ENCODE measurements around the gene TIGD3. TPM values are rescaled to one million over a fixed set of nuclear protein-coding genes. Genes with fewer than 3 reads are reported as not detected.

The TIGD3 gene
- total and polyA plus RNA-seq, 2 experiments from 2014 or later: 1.2 to 3.0 TPM

DNA sequence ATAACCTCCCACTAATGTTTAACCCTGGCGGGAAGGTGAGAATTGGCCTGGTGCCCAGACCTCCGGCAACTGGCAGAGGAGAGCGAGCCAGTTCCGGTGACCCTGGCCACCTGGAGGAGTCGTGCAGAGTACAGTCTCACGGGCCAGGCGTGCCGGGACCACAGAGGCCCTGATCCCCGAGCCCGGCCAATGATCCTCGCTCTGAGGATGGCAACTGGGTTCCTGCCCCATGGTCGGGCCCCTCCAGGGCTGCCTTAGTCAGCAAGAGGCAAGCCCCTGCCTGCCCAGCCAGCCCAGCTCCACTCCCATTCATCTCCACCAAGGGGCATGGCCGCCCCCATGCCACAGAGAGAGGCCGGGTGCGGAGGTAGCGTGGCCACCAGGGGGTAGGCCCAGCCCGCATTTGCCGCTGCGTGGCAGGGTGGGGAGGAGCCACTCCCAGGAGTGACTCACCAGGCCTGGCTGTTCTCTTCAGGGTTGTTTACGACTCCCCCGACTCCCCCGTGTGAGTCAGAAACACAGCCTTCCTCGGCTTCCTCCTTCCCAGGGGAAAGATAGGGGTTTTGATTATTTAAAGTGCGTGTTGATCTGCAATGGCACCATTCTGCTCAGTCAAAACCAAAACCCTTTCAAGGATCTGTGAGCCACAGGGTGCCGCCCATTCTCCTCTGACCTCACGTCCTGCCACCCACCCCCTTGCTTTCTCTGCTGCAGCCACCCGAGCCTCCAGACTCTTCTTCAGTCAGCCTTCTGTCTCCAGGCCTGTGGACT, 27.7 kb downstream of the TIGD3 start, which contains the start of gene SLC25A45 (continued):
- TF ChIP-seq, protein P1, sequence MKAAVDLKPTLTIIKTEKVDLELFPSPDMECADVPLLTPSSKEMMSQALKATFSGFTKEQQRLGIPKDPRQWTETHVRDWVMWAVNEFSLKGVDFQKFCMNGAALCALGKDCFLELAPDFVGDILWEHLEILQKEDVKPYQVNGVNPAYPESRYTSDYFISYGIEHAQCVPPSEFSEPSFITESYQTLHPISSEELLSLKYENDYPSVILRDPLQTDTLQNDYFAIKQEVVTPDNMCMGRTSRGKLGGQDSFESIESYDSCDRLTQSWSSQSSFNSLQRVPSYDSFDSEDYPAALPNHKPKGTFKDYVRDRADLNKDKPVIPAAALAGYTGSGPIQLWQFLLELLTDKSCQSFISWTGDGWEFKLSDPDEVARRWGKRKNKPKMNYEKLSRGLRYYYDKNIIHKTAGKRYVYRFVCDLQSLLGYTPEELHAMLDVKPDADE (IDR thresholded peaks at IDR 0.05): no peak
- TF ChIP-seq, protein P2, sequence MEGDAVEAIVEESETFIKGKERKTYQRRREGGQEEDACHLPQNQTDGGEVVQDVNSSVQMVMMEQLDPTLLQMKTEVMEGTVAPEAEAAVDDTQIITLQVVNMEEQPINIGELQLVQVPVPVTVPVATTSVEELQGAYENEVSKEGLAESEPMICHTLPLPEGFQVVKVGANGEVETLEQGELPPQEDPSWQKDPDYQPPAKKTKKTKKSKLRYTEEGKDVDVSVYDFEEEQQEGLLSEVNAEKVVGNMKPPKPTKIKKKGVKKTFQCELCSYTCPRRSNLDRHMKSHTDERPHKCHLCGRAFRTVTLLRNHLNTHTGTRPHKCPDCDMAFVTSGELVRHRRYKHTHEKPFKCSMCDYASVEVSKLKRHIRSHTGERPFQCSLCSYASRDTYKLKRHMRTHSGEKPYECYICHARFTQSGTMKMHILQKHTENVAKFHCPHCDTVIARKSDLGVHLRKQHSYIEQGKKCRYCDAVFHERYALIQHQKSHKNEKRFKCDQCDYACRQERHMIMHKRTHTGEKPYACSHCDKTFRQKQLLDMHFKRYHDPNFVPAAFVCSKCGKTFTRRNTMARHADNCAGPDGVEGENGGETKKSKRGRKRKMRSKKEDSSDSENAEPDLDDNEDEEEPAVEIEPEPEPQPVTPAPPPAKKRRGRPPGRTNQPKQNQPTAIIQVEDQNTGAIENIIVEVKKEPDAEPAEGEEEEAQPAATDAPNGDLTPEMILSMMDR (conservative IDR thresholded peaks at IDR 0.05; ENCODE audit: low read depth in 2 of 2): peak; percentile 43 to 69
- TF ChIP-seq ZNF331 (CRISPR knock-in tag; IDR thresholded peaks at IDR 0.05; ENCODE audit: low read depth): no peak

DNA sequence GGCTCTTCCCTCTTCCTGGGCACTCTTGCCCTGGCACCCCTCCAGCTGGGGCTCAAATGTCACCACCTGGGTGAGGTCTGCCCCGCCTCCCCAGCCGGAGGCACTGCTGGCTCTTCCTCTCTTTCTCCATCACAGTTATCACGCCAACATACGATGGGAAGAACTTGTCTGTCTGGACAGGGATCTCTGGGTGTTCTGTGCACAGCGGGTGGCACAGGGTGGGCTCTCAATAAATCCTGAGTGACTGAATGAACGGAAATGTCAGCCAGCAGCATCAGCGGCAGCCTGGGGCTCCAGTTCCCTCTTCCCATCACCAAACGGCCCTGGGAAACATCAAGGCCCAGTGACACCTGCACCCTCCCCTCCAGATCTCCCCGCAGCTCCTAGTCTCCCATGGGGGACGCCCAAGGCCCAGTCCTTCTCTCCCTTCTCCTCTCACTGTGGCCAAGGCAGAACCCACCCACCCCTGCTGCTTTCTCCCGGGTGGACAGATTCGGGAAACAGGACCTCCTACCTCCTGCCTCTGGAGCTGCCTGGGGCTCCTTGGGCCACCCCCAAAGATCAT, 28.3 kb downstream of the TIGD3 start:
- Histone ChIP-seq H3K4me1 (ENCODE audit: insufficient read depth) (peaks cover 13% of the 10 kb centered on the region), H4K20me1 (replicated peaks; ENCODE audit: insufficient read depth) (no peaks in the 10 kb centered on the region), H3K27ac (ENCODE audit: low read depth) (no peak overlapping the region), H3K4me2 (peak overlapping the region; percentile 21; the same call in 1 of the 2 replicates), H3K9me2 (ENCODE audit: insufficient read depth) (no peaks in the 10 kb centered on the region), H3K4me3 (no peak overlapping the region), H3K79me2 (replicated peaks; ENCODE audit: insufficient read depth) (no peaks in the 10 kb centered on the region), H2AFZ (peak overlapping the region; percentile 67), H3K36me3 (ENCODE audit: insufficient read depth) (no peaks in the 10 kb centered on the region), H3F3A (replicated peaks; ENCODE audit: low read depth) (0 out of 2 replicates have a peak, but pooled peaks cover 6% of the 10 kb centered on the region), H3K27me3 (ENCODE audit: insufficient read depth) (no peaks in the 10 kb centered on the region)
- Mint-ChIP-seq H3K4me1 (peaks cover 23% of the 10 kb centered on the region), H3K27me3 (ENCODE audit: insufficient read depth, low read depth, poor library complexity) (peaks cover 18% of the 10 kb centered on the region), H3K27ac (peak overlapping the region; percentile 90), H3K9me3 (no peaks in the 10 kb centered on the region), H3K4me3 (peak overlapping the region; percentile 10; the same call in 2 of the 3 replicates), H3K36me3 (ENCODE audit: low read depth) (no peaks in the 10 kb centered on the region)
- TF ChIP-seq NANOG (IDR thresholded peaks at IDR 0.05; ENCODE audit: borderline replicate concordance) (no peak), CREB1 (CRISPR knock-in tag; IDR thresholded peaks at IDR 0.05; ENCODE audit: low read depth) (no peak), ZNF331 (CRISPR knock-in tag; IDR thresholded peaks at IDR 0.05; ENCODE audit: low read depth) (no peak), STAT1 (IDR thresholded peaks at IDR 0.05; ENCODE audit: unreplicated experiment) (no peak), POLR2AphosphoS5 (IDR thresholded peaks at IDR 0.05; ENCODE audit: low read depth) (no peak)
- TF ChIP-seq, protein P1 (IDR thresholded peaks at IDR 0.05): no peak
- no peak for DNase-seq (ENCODE audit: low spot score)
- no peak for ATAC-seq

DNA sequence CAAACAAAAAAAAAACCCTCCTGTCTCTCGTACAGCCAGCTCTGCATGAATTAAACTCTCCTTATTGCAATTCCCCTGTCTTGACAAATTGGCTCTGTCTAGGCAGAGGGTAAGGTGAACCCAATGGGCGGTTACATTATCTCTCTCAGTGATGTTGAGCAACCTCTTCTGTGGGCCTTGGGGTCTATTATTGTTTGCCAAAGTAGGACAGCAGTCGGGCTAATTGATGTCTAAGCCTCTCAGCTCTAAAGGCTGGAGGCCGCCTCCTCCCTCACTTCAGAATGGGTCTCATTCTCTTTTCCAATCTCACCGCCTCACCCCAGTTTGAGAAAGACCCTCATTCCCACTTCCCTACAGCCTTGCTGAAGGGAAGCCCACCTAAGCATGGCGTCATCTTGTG, 29.2 kb downstream of the TIGD3 start:
- DNase-seq (ENCODE audit: low spot score): no peak
- Mint-ChIP-seq H3K4me3 (no peak overlapping the region; the same call in 2 of the 3 replicates), H3K27ac (no peak overlapping the region)
- TF ChIP-seq ZNF114 (CRISPR knock-in tag; IDR thresholded peaks at IDR 0.05) (no peak), JUNB (IDR thresholded peaks at IDR 0.05; ENCODE audit: unreplicated experiment) (no peak), EZH2phosphoT487 (IDR thresholded peaks at IDR 0.05; ENCODE audit: unreplicated experiment) (no peak), ZNF331 (CRISPR knock-in tag; IDR thresholded peaks at IDR 0.05; ENCODE audit: low read depth) (no peak)

More for the DNA sequence above, 29.2 kb downstream of the TIGD3 start:
- no peak overlapping the region for H3K4me3 ChIP-seq
- no peak overlapping the region for H2AFZ ChIP-seq
- no peak overlapping the region for H3K4me2 ChIP-seq
- no peaks in the 10 kb centered on the region for H3K36me3 Mint-ChIP-seq (ENCODE audit: low read depth)
- H3K27me3 ChIP-seq (ENCODE audit: insufficient read depth): no peaks in the 10 kb centered on the region
- peaks cover 23% of the 10 kb centered on the region for H3K4me1 Mint-ChIP-seq
- no peak for ATAC-seq
- H3K27ac ChIP-seq (ENCODE audit: low read depth): no peak overlapping the region
- H3K9me2 ChIP-seq (ENCODE audit: insufficient read depth): no peaks in the 10 kb centered on the region
- no peaks in the 10 kb centered on the region for H3K36me3 ChIP-seq (ENCODE audit: insufficient read depth)
- H3K9me3 Mint-ChIP-seq: no peaks in the 10 kb centered on the region
- peaks cover 13% of the 10 kb centered on the region for H3K4me1 ChIP-seq (ENCODE audit: insufficient read depth)
- H3F3A ChIP-seq (replicated peaks; ENCODE audit: low read depth): 0 out of 2 replicates have a peak, but pooled peaks cover 6% of the 10 kb centered on the region
- H4K20me1 ChIP-seq (replicated peaks; ENCODE audit: insufficient read depth): no peaks in the 10 kb centered on the region
- H3K27me3 Mint-ChIP-seq (ENCODE audit: insufficient read depth, low read depth, poor library complexity): peaks cover 18% of the 10 kb centered on the region
- H3K79me2 ChIP-seq (replicated peaks; ENCODE audit: insufficient read depth): no peaks in the 10 kb centered on the region

Measured in GM23338 (cell line).